ENCODE measurements around the gene PRKACA.

- TF ChIP-seq POLR2AphosphoS2 (conservative IDR thresholded peaks at IDR 0.05; ENCODE audit: low read length) (no peak), RAD21 (conservative IDR thresholded peaks at IDR 0.05 in 1 of 2, IDR thresholded peaks at IDR 0.05 in 1 of 2) (no peak), RCOR1 (IDR thresholded peaks at IDR 0.05; ENCODE audit: low read depth, low read length) (no peak), CTCF (IDR thresholded peaks at IDR 0.05) (no peak), POLR2A (IDR thresholded peaks at IDR 0.05; ENCODE audit: low read length) (no peak), CEBPB (IDR thresholded peaks at IDR 0.05) (no peak)
These were observed 1.0 kb downstream of the PRKACA start for GRCh38 chr19:14116525-14116917.

All from A549 (cell line).